Activated T-cell treated with anti-CD3 and anti-CD28 coated beads, Interleukin-2, amount 50 U/mL, for 4 hours (primary cell): ENCODE results near the gene CLDN14. TPM values are rescaled to one million over a fixed set of nuclear protein-coding genes. Genes with fewer than 3 reads are reported as not detected.
"Not testable (repeated sequence)": the region's sequence is repeated elsewhere in the genome, so short reads cannot be mapped to it uniquely, and the experiment has no call there.

Experiments used
- ATAC-seq, 2 donors: fragments of 200-7000 bp; cut with Tn5 transposase; one replicate each; pipeline ENCODE4 v1.10.0; 2021
- DNase-seq: peaks from one replicate; pipeline ENCODE4 v3.0.0-alpha.2; 2020
- H3K27me3 Mint-ChIP-seq: one replicate; pipeline ENCODE4 v1.8.0; 2021; ENCODE audit warnings: low read depth, mixed read lengths
- H3K36me3 Mint-ChIP-seq: one replicate; pipeline ENCODE4 v1.8.0; 2022; ENCODE audit warnings: mixed read lengths; ENCODE audit not compliant: insufficient read depth
- H3K4me1 Mint-ChIP-seq: one replicate; pipeline ENCODE4 v1.8.0; 2021; ENCODE audit warnings: low read depth, mixed read lengths
- H3K4me3 Mint-ChIP-seq: one replicate; pipeline ENCODE4 v1.8.0; 2021; ENCODE audit warnings: mild to moderate bottlenecking, moderate library complexity, mixed read lengths
- H3K9me3 Mint-ChIP-seq: one replicate; pipeline ENCODE4 v1.8.0; 2021; ENCODE audit warnings: mixed read lengths
- total RNA-seq, 3 donors: library from RNA; stranded (reverse); gene quantifications; one replicate each; pipeline ENCODE4 v1.2.1, GENCODE V29; 2021

The CLDN14 gene
- total RNA-seq, 3 donors from 2014 or later: not detected

DNA sequence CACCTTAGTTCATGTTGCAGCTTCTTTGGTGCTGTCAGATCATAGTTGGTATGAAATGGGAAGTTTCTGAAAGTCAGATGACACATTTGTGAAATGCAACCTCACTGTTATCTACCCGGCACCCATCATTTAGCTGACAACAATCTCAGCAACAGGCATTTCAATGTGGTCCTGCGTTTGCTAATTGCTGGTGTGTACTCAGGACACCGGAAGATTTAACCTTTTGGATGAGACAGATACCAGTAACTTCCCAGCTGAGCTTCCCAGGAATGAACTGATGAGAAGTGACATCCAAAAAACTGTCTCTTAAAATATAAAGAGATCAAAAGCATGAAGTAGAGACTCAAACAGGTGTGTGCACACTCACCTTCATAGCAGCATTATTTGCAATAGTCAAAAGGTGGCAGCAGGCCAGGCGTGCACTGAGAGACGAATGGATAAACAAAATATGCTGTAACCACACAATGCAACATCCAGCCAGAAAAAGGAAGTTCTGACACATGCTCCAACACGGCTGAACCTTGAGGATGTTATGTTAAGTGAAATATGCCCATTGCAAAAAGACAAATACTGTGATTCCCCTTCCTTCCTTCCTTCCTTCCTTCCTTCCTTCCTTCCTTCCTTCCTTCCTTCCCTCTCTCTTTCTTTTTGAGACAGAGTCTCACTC is 7.9 kb upstream of the CLDN14 start:
- Mint-ChIP-seq H3K4me1 (no peaks in the 10 kb centered on the region), H3K27me3 (peaks cover 13% of the 10 kb centered on the region), H3K36me3 (no peaks in the 10 kb centered on the region), H3K4me3 (no peak overlapping the region), H3K9me3 (no peaks in the 10 kb centered on the region)
- DNase-seq: no peak
- ATAC-seq: no peak

GRCh38 chr21:36486246-36486645 is 6.3 kb upstream of the CLDN14 start:
- Mint-ChIP-seq H3K4me3 (no peak overlapping the region), H3K36me3 (no peaks in the 10 kb centered on the region), H3K9me3 (no peaks in the 10 kb centered on the region), H3K27me3 (peaks cover 13% of the 10 kb centered on the region), H3K4me1 (no peaks in the 10 kb centered on the region)
- no peak for ATAC-seq
- DNase-seq: no peak

DNA sequence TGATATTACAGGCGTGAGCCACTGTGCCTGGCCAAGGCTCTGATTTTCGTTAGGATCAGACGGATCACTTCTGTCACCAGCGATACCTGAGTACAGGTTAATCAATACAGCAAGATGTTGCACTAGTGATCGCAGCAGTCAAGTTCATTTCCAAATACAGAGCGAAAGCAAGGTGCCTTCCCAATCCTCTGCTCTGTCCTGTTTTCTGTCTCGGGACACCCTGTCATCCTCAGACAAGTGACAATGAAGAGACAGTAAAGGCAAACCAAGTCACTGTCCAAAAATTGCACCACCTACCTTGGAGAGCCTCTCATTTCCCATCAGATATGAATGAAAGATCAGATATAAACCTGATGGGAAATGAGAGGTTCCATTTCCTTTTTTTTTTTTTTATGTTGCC is 5.6 kb upstream of the CLDN14 start:
- H3K4me1 Mint-ChIP-seq: no peaks in the 10 kb centered on the region
- no peak overlapping the region for H3K4me3 Mint-ChIP-seq
- ATAC-seq (no peak), DNase-seq (no peak)
- H3K27me3 Mint-ChIP-seq: peaks cover 15% of the 10 kb centered on the region
- no peaks in the 10 kb centered on the region for H3K36me3 Mint-ChIP-seq
- H3K9me3 Mint-ChIP-seq: no peaks in the 10 kb centered on the region

DNA sequence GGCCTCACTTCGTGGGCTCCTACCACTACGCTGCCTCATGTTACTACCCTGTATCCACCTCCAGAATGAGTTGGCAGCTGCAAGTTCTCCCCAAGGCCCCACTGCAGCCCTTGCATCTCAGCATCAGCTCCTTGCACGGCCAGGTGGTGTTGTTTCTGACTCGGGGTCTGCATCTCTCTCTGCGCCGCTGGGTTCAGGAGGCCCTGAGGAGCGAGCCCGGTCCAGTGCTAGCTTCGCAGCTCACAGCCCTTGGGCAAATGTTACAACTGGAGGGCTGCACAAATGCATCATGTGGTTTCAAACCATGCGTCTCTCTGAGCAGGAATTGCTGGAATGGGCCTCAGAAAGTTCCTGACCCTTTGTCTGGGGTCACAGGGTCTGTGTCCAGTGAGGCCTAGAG is 3.2 kb upstream of the CLDN14 start:
- DNase-seq (no peak), ATAC-seq (no peak)
- H3K36me3 Mint-ChIP-seq: no peaks in the 10 kb centered on the region
- H3K4me3 Mint-ChIP-seq: no peak overlapping the region
- no peaks in the 10 kb centered on the region for H3K9me3 Mint-ChIP-seq
- H3K27me3 Mint-ChIP-seq: peaks cover 11% of the 10 kb centered on the region
- H3K4me1 Mint-ChIP-seq: peaks cover 4% of the 10 kb centered on the region

DNA sequence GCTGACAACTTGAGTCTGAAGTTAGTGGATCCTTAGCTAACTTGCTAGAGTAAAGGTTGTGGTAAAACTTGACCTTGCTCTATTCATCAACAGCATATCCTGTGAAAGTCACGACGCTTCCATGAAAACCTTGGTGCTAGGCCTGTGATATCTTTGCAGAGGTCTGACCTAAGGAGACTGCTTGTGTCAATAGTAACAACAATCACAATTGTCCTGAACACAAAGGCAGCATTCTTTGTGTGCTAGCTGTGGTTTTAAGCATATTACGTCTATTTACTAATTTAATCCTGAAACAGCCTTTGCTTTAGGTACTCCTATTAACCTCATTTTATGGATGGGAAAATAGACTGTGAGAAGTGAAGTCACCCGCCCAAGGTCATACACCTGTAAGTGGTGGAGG is 2.8 kb upstream of the CLDN14 start:
- no peak overlapping the region for H3K4me3 Mint-ChIP-seq
- H3K9me3 Mint-ChIP-seq: no peaks in the 10 kb centered on the region
- ATAC-seq: no peak

GRCh38 chr21:36482181-36482580 is 2.3 kb upstream of the CLDN14 start:
- H3K4me1 Mint-ChIP-seq: peaks cover 4% of the 10 kb centered on the region
- H3K9me3 Mint-ChIP-seq: no peaks in the 10 kb centered on the region
- no peaks in the 10 kb centered on the region for H3K36me3 Mint-ChIP-seq
- DNase-seq: no peak
- H3K27me3 Mint-ChIP-seq: peaks cover 11% of the 10 kb centered on the region
- no peak overlapping the region for H3K4me3 Mint-ChIP-seq
- no peak for ATAC-seq

More for the DNA sequence above, 2.8 kb upstream of the CLDN14 start:
- Mint-ChIP-seq H3K36me3 (no peaks in the 10 kb centered on the region), H3K4me1 (peaks cover 4% of the 10 kb centered on the region), H3K27me3 (peaks cover 11% of the 10 kb centered on the region)
- DNase-seq: no peak

DNA sequence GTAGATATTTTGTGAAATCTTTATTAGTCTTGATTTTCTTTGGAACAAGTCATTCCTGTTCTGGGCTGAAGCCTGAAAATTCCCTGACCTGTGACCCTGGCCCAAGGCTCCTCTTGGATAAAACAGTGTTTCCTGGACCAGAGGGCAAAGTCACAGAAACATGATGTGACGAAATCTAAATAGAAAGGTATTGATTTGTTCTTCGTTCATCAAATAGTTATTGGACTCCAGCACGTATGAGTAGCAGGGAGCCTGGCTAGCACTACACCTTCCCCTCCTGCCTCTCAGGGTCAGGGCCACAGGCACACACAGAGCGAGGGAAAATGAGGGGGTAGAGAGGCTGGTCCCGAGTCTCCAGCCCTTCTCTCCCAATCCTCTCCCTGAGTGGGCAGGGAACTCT is 1.7 kb upstream of the CLDN14 start:
- DNase-seq (no peak), ATAC-seq (no peak)
- H3K9me3 Mint-ChIP-seq: no peaks in the 10 kb centered on the region
- peaks cover 4% of the 10 kb centered on the region for H3K4me1 Mint-ChIP-seq
- H3K4me3 Mint-ChIP-seq: no peak overlapping the region
- peaks cover 10% of the 10 kb centered on the region for H3K27me3 Mint-ChIP-seq
- no peaks in the 10 kb centered on the region for H3K36me3 Mint-ChIP-seq

- DNase-seq (no peak), ATAC-seq (no peak)
- Mint-ChIP-seq H3K36me3 (no peaks in the 10 kb centered on the region), H3K4me3 (no peak overlapping the region), H3K27me3 (peaks cover 6% of the 10 kb centered on the region), H3K9me3 (no peaks in the 10 kb centered on the region), H3K4me1 (peaks cover 4% of the 10 kb centered on the region)
Measured at GRCh38 chr21:36480618-36481017, 696 bp upstream of the CLDN14 start.

GRCh38 chr21:36478941-36479340 is 981 bp downstream of the CLDN14 start:
- Mint-ChIP-seq H3K4me1 (peaks cover 4% of the 10 kb centered on the region), H3K9me3 (no peaks in the 10 kb centered on the region), H3K4me3 (no peak overlapping the region), H3K27me3 (peaks cover 6% of the 10 kb centered on the region), H3K36me3 (no peaks in the 10 kb centered on the region)
- DNase-seq (no peak), ATAC-seq (no peak)

DNA sequence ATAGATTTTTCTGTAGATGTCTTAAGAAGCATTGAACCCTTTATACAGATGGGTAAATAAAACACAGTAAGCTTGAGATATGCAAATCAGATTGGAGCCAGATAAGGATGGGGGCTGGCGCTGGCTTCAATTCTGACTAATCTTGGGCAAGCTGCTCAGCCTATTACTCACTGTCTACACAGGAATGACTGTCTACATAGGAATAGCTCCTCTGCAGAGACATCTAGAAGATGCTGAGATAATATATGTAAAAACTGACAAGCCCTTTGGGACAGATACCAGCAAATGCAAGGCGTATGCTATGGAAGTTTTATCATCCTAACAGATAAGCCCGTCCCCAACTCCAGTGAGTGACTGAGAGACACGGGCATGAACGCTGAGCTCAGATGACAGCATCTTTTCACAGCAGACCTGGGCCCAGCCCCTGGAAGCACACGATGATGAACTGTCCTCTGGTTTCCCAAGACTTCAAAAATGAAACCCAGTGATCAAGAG is 1.7 kb downstream of the CLDN14 start:
- peaks cover 4% of the 10 kb centered on the region for H3K4me1 Mint-ChIP-seq

GRCh38 chr21:36477559-36477958 is 2.4 kb downstream of the CLDN14 start:
- ATAC-seq: no peak
- H3K4me1 Mint-ChIP-seq: peaks cover 4% of the 10 kb centered on the region

More for the DNA sequence above, 1.7 kb downstream of the CLDN14 start:
- ATAC-seq: peak; percentile 72 to 80
- no peak for DNase-seq
- Mint-ChIP-seq H3K36me3 (no peaks in the 10 kb centered on the region), H3K27me3 (peaks cover 6% of the 10 kb centered on the region), H3K4me3 (no peak overlapping the region), H3K9me3 (no peaks in the 10 kb centered on the region)

GRCh38 chr21:36477001-36477400 is 2.9 kb downstream of the CLDN14 start:
- Mint-ChIP-seq H3K9me3 (no peaks in the 10 kb centered on the region), H3K36me3 (no peaks in the 10 kb centered on the region), H3K4me3 (no peak overlapping the region), H3K4me1 (peaks cover 4% of the 10 kb centered on the region), H3K27me3 (peaks cover 2% of the 10 kb centered on the region)
- DNase-seq (no peak), ATAC-seq (no peak)

More at GRCh38 chr21:36477559-36477958, 2.4 kb downstream of the CLDN14 start:
- Mint-ChIP-seq H3K27me3 (peaks cover 2% of the 10 kb centered on the region), H3K4me3 (no peak overlapping the region), H3K9me3 (no peaks in the 10 kb centered on the region), H3K36me3 (no peaks in the 10 kb centered on the region)
- no peak for DNase-seq

GRCh38 chr21:36476541-36476940 is 3.4 kb downstream of the CLDN14 start:
- not testable (repeated sequence) for H3K9me3 Mint-ChIP-seq, ATAC-seq, H3K27me3 Mint-ChIP-seq, H3K4me3 Mint-ChIP-seq, H3K4me1 Mint-ChIP-seq, H3K36me3 Mint-ChIP-seq, DNase-seq

DNA sequence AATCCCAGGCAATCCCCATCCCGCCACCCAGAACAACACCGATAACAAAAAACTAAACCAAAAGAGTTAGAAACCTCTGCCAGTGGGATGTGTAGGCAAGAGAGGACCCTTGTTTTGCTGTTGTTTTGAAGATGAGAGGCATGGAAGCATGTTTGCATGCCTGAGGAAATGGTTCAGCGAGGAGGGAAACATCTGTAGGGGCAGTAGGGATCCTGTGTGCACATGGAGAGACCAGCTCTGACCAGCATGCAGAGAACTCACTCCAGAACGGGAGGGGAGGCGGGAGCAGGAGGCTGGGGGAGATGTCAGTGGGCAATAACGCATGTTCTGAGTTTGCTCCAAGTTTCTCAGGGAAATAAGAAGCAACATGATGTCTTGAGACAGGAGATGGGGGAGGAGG is 5.3 kb downstream of the CLDN14 start:
- DNase-seq (no peak), ATAC-seq (no peak)
- no peaks in the 10 kb centered on the region for H3K36me3 Mint-ChIP-seq
- H3K9me3 Mint-ChIP-seq: no peaks in the 10 kb centered on the region
- peaks cover 4% of the 10 kb centered on the region for H3K4me1 Mint-ChIP-seq
- H3K27me3 Mint-ChIP-seq: no peaks in the 10 kb centered on the region
- no peak overlapping the region for H3K4me3 Mint-ChIP-seq

GRCh38 chr21:36473203-36473602 is 6.7 kb downstream of the CLDN14 start:
- no peaks in the 10 kb centered on the region for H3K27me3 Mint-ChIP-seq

More at GRCh38 chr21:36473203-36473602, 6.7 kb downstream of the CLDN14 start:
- DNase-seq: no peak
- no peak for ATAC-seq
- H3K9me3 Mint-ChIP-seq: no peaks in the 10 kb centered on the region
- H3K36me3 Mint-ChIP-seq: no peaks in the 10 kb centered on the region
- H3K4me3 Mint-ChIP-seq: no peak overlapping the region
- no peaks in the 10 kb centered on the region for H3K4me1 Mint-ChIP-seq
